Right lung (tissue), 5 donors: ENCODE results near the gene TEX55. TPM values are rescaled to one million over a fixed set of nuclear protein-coding genes. Genes with fewer than 3 reads are reported as not detected.
"Not testable (repeated sequence)": the region's sequence is repeated elsewhere in the genome, so short reads cannot be mapped to it uniquely, and the experiment has no call there.

Experiments used
- DNase-seq, 2 donors: peaks; one replicate each; pipeline ENCODE4 v3.0.0-alpha.2; 2013
- polyA plus RNA-seq, 5 donors: library from polyadenylated mRNA; unstranded; fragments of 120-200 nt; gene quantifications; one replicate each; pipeline versions ENCODE4 v1.2.1 to v1.2.3, GENCODE V29; 2013; ENCODE audit warnings: inconsistent platforms in 1 of 5, low replicate concordance in 1 of 5; ENCODE audit not compliant: insufficient read length in 5 of 5, insufficient read depth in 1 of 5

The TEX55 gene
- polyA plus RNA-seq, 5 donors = not detected

- no peak for DNase-seq
Measured at GRCh38 chr3:119160361-119160760, 14.4 kb downstream of the TEX55 start.

GRCh38 chr3:119160815-119161214, 14.8 kb downstream of the TEX55 start:
- no peak for DNase-seq

GRCh38 chr3:119161240-119161639, 15.3 kb downstream of the TEX55 start:
- no peak for DNase-seq

- not testable (repeated sequence) for DNase-seq
Measured at GRCh38 chr3:119164745-119165144, 18.8 kb downstream of the TEX55 start.

- DNase-seq = no peak
Measured at GRCh38 chr3:119170821-119171220, 24.9 kb downstream of the TEX55 start.

GRCh38 chr3:119173325-119173724, 27.4 kb downstream of the TEX55 start, which contains the start of gene UPK1B:
Gene UPK1B (plus strand): TSS chr3:119173598. CDS start chr3:119186742, 13,144 bp downstream.
- no peak for DNase-seq

GRCh38 chr3:119175872-119176756, 30.1 kb downstream of the TEX55 start:
- no peak for DNase-seq

- DNase-seq = no peak
Measured at GRCh38 chr3:119176778-119177177, 30.8 kb downstream of the TEX55 start.

- no peak for DNase-seq
Measured at GRCh38 chr3:119177321-119177720, 31.4 kb downstream of the TEX55 start.

- no peak for DNase-seq
Measured at GRCh38 chr3:119181765-119182164, 35.8 kb downstream of the TEX55 start.

GRCh38 chr3:119184111-119184510, 38.1 kb downstream of the TEX55 start:
- DNase-seq = no peak

- no peak for DNase-seq
Measured at GRCh38 chr3:119184796-119185570, 39.0 kb downstream of the TEX55 start.

GRCh38 chr3:119187266-119187665, 41.3 kb downstream of the TEX55 start:
- no peak for DNase-seq

GRCh38 chr3:119191800-119192199, 45.8 kb downstream of the TEX55 start:
- DNase-seq = no peak

- no peak for DNase-seq
Measured at GRCh38 chr3:119194237-119195150, 48.5 kb downstream of the TEX55 start.

- DNase-seq = no peak
Measured at GRCh38 chr3:119195151-119195476, 49.1 kb downstream of the TEX55 start.

GRCh38 chr3:119195911-119196310, 49.9 kb downstream of the TEX55 start:
- DNase-seq = no peak
